ENCODE results near the gene KIAA1755.
A peak's percentile ranks its signal among the peaks of the same experiment; 100 is the strongest.

Gene KIAA1755

DNA sequence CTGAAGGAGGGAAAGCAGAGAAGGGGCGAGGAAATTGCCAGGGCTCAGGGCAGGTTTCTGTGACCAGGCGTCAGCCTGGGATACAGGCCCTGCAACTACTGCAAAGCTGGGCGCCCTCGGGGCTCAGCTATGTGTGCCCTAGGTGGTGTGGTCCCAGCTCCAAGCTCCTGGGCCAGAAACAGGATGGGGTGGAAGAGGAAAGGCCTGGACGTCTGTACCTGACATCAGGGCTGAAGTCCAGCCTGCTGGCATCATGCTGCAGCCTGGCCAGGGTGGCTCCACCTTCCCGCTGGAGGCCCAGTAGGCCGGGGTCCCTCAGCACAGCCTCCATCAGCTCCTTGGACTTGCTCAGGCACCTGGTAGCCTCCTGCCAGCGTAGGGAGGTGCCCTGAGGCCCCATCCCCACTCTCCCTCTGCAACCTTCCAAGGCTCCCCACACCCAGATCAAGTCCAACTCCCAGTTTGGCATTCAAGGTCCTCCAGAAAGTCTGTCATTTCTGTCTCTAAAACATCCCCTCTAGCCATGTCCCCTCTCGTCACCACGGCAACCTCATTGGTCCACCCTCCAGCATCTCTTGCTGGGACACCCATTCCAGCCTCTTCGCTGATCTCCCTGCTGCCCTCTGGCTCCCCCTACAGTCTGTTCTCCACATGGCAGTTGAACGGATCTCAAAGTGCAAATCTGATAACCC, 38.2 kb downstream of the KIAA1755 start:
- Histone ChIP-seq H3K27me3 (ENCODE audit: control insufficient read depth, insufficient read depth, low read length) (no peaks in the 10 kb centered on the region), H3K36me3 (ENCODE audit: control insufficient read depth, insufficient read depth, low read length) (no peaks in the 10 kb centered on the region), H3K4me3 (ENCODE audit: low read depth, low read length) (no peak overlapping the region), H3K79me2 (no peaks in the 10 kb centered on the region), H3K9me3 (ENCODE audit: control insufficient read depth, low read length) (no peaks in the 10 kb centered on the region), H3K4me1 (no peaks in the 10 kb centered on the region), H2AFZ (no peak overlapping the region), H3K4me2 (ENCODE audit: low read length) (no peak overlapping the region), H3K9ac (no peak overlapping the region), H3K27ac (no peak overlapping the region)
- TF ChIP-seq, protein P1, sequence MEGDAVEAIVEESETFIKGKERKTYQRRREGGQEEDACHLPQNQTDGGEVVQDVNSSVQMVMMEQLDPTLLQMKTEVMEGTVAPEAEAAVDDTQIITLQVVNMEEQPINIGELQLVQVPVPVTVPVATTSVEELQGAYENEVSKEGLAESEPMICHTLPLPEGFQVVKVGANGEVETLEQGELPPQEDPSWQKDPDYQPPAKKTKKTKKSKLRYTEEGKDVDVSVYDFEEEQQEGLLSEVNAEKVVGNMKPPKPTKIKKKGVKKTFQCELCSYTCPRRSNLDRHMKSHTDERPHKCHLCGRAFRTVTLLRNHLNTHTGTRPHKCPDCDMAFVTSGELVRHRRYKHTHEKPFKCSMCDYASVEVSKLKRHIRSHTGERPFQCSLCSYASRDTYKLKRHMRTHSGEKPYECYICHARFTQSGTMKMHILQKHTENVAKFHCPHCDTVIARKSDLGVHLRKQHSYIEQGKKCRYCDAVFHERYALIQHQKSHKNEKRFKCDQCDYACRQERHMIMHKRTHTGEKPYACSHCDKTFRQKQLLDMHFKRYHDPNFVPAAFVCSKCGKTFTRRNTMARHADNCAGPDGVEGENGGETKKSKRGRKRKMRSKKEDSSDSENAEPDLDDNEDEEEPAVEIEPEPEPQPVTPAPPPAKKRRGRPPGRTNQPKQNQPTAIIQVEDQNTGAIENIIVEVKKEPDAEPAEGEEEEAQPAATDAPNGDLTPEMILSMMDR (IDR thresholded peaks at IDR 0.05), result peak; percentile 83

DNA sequence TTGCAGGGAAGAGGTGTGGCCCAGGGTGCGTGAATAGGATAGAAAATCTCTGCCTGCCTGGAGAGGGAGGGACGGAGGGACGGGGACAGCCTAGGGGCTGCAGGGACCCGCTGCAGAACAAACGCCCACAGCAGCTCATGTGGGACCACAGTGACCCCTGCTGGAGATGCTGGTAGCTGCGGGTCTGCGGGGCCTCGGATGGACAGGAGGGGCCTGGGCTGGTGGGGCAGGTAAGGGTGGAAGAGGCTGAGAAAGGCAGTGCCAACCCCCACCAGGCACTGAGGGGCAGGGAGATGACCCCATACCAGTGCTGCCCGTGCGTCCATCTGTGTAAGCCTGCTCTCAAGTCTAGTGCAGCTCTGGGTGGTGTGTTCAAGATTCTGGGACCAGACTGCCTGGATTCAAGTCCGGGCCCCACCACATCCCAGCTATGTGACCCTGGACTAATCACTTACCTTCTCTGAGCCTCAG, 39.4 kb downstream of the KIAA1755 start:
- no peaks in the 10 kb centered on the region for H3K27me3 ChIP-seq (ENCODE audit: control insufficient read depth, insufficient read depth, low read length)
- peak overlapping the region; percentile 30 for H2AFZ ChIP-seq
- H3K4me3 ChIP-seq (ENCODE audit: low read depth, low read length), result no peak overlapping the region
- H3K4me1 ChIP-seq, result no peaks in the 10 kb centered on the region
- no peak overlapping the region for H3K27ac ChIP-seq
- no peak overlapping the region for H3K9ac ChIP-seq
- H3K4me2 ChIP-seq (ENCODE audit: low read length), result no peak overlapping the region
- TF ChIP-seq, protein P1 (IDR thresholded peaks at IDR 0.05), result peak; percentile 81
- H3K9me3 ChIP-seq (ENCODE audit: control insufficient read depth, low read length), result no peaks in the 10 kb centered on the region
- no peaks in the 10 kb centered on the region for H3K79me2 ChIP-seq
- H3K36me3 ChIP-seq (ENCODE audit: control insufficient read depth, insufficient read depth, low read length), result no peaks in the 10 kb centered on the region

DNA sequence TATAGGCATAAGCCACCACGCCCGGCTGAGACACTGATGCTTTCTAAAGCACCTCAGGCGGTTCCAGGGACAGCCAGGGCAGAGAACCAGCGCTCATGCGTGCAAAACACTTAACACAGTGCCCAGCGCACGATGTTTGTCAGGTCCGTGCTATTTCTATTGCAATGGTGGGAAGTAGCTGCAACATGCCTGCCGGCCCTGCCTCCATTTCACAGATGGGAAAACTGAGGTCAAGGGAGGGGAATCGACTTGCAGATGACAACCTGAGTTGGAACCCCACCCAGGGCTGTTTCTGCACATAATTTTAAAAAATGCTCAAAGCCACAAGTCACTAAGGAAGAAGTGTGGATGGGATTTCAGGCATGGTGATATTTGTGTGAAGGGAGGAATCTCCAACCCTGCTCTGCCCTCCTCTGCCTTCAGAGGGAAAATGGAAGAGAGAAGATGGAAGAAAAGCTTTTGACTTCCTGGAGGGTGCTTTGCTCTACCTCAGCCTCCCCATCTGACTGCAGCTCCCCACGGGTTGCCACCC, 39.9 kb downstream of the KIAA1755 start:
- H3K4me1 ChIP-seq, result no peaks in the 10 kb centered on the region
- TF ChIP-seq, protein P1 (IDR thresholded peaks at IDR 0.05), result no peak
- no peak overlapping the region for H3K27ac ChIP-seq

DNA sequence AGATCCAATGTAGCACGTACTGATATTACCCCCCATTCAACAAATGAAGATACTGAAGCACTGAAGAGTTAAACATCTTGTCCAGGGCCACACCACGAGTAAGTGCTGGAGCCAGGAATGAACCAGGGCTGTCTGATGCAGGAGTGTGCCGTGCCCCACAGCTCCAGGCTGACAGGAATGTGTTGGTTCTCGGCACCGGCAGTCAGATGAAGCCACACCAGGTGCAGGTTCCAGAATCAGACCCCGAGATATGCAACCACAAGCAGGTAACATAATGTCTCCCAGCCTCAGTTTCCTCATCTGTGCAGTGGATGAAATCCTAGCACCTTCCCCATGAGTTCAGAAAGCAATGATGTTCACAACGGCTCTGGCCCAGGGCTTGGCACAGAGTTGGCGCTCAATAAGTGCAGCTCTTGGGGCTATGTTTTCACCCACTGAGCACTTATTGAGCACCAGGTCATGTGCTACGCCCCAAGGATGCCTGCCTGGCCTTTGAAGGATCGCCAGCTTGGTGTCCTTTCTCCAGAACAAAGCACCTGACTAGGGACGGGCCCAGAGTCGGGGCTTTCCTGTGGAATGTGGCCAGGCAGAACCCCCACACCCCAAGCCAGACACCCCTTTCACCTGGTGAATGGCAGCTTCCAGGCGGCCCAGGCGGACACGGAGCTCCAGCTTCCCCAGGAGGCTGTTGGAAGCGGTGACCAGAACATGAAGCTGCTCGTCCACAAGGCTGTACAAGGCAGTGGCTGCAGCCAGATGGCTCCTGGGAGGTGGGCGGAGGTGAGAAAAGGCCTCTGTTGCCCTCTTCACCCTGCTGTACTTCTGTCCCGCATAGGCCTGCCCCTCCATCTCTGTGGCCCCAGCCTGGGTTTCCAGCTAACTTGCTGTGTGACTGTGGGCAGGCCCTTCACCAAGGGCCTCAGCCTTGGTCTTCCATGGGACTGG, 41.3 kb downstream of the KIAA1755 start:
- Histone ChIP-seq H3K9me3 (ENCODE audit: control insufficient read depth, low read length) (no peaks in the 10 kb centered on the region), H3K36me3 (ENCODE audit: control insufficient read depth, insufficient read depth, low read length) (no peaks in the 10 kb centered on the region), H3K4me3 (ENCODE audit: low read depth, low read length) (no peak overlapping the region), H2AFZ (no peak overlapping the region), H3K4me1 (no peaks in the 10 kb centered on the region), H3K79me2 (no peaks in the 10 kb centered on the region), H3K27ac (no peak overlapping the region), H3K4me2 (ENCODE audit: low read length) (no peak overlapping the region), H3K9ac (no peak overlapping the region), H3K27me3 (ENCODE audit: control insufficient read depth, insufficient read depth, low read length) (no peaks in the 10 kb centered on the region)
- TF ChIP-seq, protein P1 (IDR thresholded peaks at IDR 0.05), result no peak

More for the DNA sequence above, 39.9 kb downstream of the KIAA1755 start:
- Histone ChIP-seq H3K27me3 (ENCODE audit: control insufficient read depth, insufficient read depth, low read length) (no peaks in the 10 kb centered on the region), H3K36me3 (ENCODE audit: control insufficient read depth, insufficient read depth, low read length) (no peaks in the 10 kb centered on the region), H3K4me2 (ENCODE audit: low read length) (no peak overlapping the region), H3K9me3 (ENCODE audit: control insufficient read depth, low read length) (no peaks in the 10 kb centered on the region), H2AFZ (peak overlapping the region; percentile 30), H3K9ac (no peak overlapping the region), H3K4me3 (ENCODE audit: low read depth, low read length) (no peak overlapping the region), H3K79me2 (no peaks in the 10 kb centered on the region)
